K562 (cell line): ENCODE results near the gene IKBKE. TPM values are rescaled to one million over a fixed set of nuclear protein-coding genes. Genes with fewer than 3 reads are reported as not detected.

Experiments
- DEAF1 ChIP-seq: fragments of 450-650 bp; formaldehyde crosslinking; IDR thresholded peaks from 2 replicates; pipeline ENCODE4 v1.4.0; 2020; ENCODE audit warnings: mild to moderate bottlenecking, moderate library complexity
- EP300 ChIP-seq: IDR thresholded peaks from 2 replicates; pipeline ENCODE4 v1.6.1; 2012; ENCODE audit warnings: low read length, improper control_type of control experiment
- FUS ChIP-seq: fragments of 200-400 bp; formaldehyde crosslinking; optimal IDR thresholded peaks from 2 replicates; pipeline ENCODE3; 2017; ENCODE audit warnings: low read depth, low read length
- HDAC2 ChIP-seq: fragments of 450-650 bp; IDR thresholded peaks from 2 replicates; pipeline ENCODE4 v1.6.1; 2016; ENCODE audit warnings: mild to moderate bottlenecking
- MBD1 ChIP-seq: fragments of 250-450 bp; sonication (Bioruptor Pico); IDR thresholded peaks from 2 replicates; pipeline ENCODE4 v1.8.0; 2022; ENCODE audit warnings: inconsistent platforms
- MEIS2 ChIP-seq: fragments of 450-650 bp; IDR thresholded peaks from 2 replicates; pipeline ENCODE4 v1.6.1; 2014; ENCODE audit warnings: mild to moderate bottlenecking; ENCODE audit not compliant: partially characterized antibody
- NBN ChIP-seq: fragments of 450-650 bp; IDR thresholded peaks from 2 replicates; pipeline ENCODE4 v1.6.1; 2016; ENCODE audit warnings: low read depth, mild to moderate bottlenecking
- PBX2 ChIP-seq, 2 experiments: IDR thresholded peaks in 1 of 2; conservative IDR thresholded peaks in 1 of 2; 2 replicates each; pipeline ENCODE4 v1.6.1; 2016; ENCODE audit warnings: low read depth in 2 of 2, mild to moderate bottlenecking in 1 of 2, missing compliant biosample characterization in 1 of 2, missing genetic modification characterization in 1 of 2, moderate library complexity in 1 of 2
- PHF20 ChIP-seq: fragments of 450-650 bp; IDR thresholded peaks from 2 replicates; pipeline ENCODE4 v1.6.1; 2018; ENCODE audit not compliant: partially characterized antibody
- POLR2B ChIP-seq: fragments of 450-650 bp; IDR thresholded peaks from 2 replicates; pipeline ENCODE4 v1.6.1; 2018; ENCODE audit warnings: low read depth; ENCODE audit not compliant: partially characterized antibody
- THRAP3 ChIP-seq: fragments of 450-650 bp; IDR thresholded peaks from 2 replicates; pipeline ENCODE4 v1.6.1; 2016; ENCODE audit warnings: mild to moderate bottlenecking, inconsistent platforms, borderline replicate concordance
- THRB ChIP-seq: fragments of 450-650 bp; formaldehyde crosslinking; conservative IDR thresholded peaks from 2 replicates; pipeline ENCODE4 v1.4.0; 2022; ENCODE audit warnings: mild to moderate bottlenecking, missing genetic modification characterization
- UBTF ChIP-seq, 2 experiments: IDR thresholded peaks; 2 replicates each; pipeline ENCODE4 v1.6.1; 2012; ENCODE audit warnings: improper control_type of control experiment in 2 of 2, low read depth in 2 of 2, low read length in 2 of 2, borderline replicate concordance in 1 of 2
- ZNF408 ChIP-seq: fragments of 250-450 bp; sonication (Bioruptor Pico); IDR thresholded peaks from 2 replicates; pipeline ENCODE4 v1.4.0; 2020; ENCODE audit warnings: low read depth, mild to moderate bottlenecking, moderate library complexity
- ZNF57 ChIP-seq: fragments of 450-650 bp; formaldehyde crosslinking; IDR thresholded peaks from 2 replicates; pipeline ENCODE4 v1.4.0; 2020; ENCODE audit warnings: mild to moderate bottlenecking, moderate library complexity
- polyA plus RNA-seq, 8 experiments: library from polyadenylated mRNA; depleted of rRNA in 4 of 8; stranded (reverse) in 5 of 8; unstranded in 3 of 8; fragments of >200 nt; fragmentation: Nextera tagmentation in 2 of 8; fragmentation: Illumina TruSeq in 1 of 8; extraction: Ambion mirVana in 2 of 8; extraction: Trizol in 1 of 8; gene quantifications; 2 replicates each; pipeline versions ENCODE4 v1.2.1 to v1.2.3, GENCODE V29; 2011 to 2014; ENCODE audit warnings: inconsistent platforms in 1 of 8, missing spikeins in 1 of 8
- total RNA-seq, 7 experiments: library from RNA; depleted of rRNA in 6 of 7; stranded (reverse); fragments of >200 nt in 6 of 7; fragmentation: Illumina TruSeq in 2 of 7; extraction: Trizol in 2 of 7; gene quantifications; 2 replicates each; pipeline versions ENCODE4 v1.2.1 to v1.2.3, GENCODE V29; 2011 to 2021; ENCODE audit warnings: low replicate concordance in 1 of 7

Gene IKBKE
- total and polyA plus RNA-seq, 9 of the 15 experiments (the other 6 are each of a cell fraction or from before 2014, with no cell fraction given) = 2.3 to 9.0 (median 4.8) TPM

- TF ChIP-seq NBN = no peak
- TF ChIP-seq THRAP3 = no peak
- TF ChIP-seq UBTF (IDR thresholded peaks at IDR 0.05; ENCODE audit: borderline replicate concordance in 1 of 2, low read depth in 2 of 2, low read length in 2 of 2) = 0 out of 4 replicates have a peak, but pooled peaks of 1 of the 2 experiments have one; percentile 29
- TF ChIP-seq FUS = no peak
- no peak for TF ChIP-seq ZNF57 (CRISPR knock-in tag)
- TF ChIP-seq DEAF1 (CRISPR knock-in tag) = no peak
- 0 out of 2 replicates have a peak, but pooled peaks have one; percentile 31 for TF ChIP-seq MBD1 (CRISPR knock-in tag)
- no peak for TF ChIP-seq ZNF408 (CRISPR knock-in tag)
- peak; percentile 24; the same call in 1 of the 2 replicates for TF ChIP-seq EP300
- no peak for TF ChIP-seq PHF20
- TF ChIP-seq PBX2 (CRISPR knock-in tag; IDR thresholded peaks at IDR 0.05; ENCODE audit: low read depth) = no peak
- peak; percentile 79 for TF ChIP-seq PBX2 (tag; conservative IDR thresholded peaks at IDR 0.05; ENCODE audit: low read depth)
- TF ChIP-seq THRB (CRISPR knock-in tag) = no peak
- TF ChIP-seq MEIS2 = peak; percentile 87
- TF ChIP-seq HDAC2 = 0 out of 2 replicates have a peak, but pooled peaks have one; percentile 54
- no peak for TF ChIP-seq POLR2B
Observed at GRCh38 chr1:206455666-206456344, 14.5 kb upstream of the IKBKE start (continued).
